ENCODE data around the gene CDKN2B-AS1.

The CDKN2B-AS1 gene

DNA sequence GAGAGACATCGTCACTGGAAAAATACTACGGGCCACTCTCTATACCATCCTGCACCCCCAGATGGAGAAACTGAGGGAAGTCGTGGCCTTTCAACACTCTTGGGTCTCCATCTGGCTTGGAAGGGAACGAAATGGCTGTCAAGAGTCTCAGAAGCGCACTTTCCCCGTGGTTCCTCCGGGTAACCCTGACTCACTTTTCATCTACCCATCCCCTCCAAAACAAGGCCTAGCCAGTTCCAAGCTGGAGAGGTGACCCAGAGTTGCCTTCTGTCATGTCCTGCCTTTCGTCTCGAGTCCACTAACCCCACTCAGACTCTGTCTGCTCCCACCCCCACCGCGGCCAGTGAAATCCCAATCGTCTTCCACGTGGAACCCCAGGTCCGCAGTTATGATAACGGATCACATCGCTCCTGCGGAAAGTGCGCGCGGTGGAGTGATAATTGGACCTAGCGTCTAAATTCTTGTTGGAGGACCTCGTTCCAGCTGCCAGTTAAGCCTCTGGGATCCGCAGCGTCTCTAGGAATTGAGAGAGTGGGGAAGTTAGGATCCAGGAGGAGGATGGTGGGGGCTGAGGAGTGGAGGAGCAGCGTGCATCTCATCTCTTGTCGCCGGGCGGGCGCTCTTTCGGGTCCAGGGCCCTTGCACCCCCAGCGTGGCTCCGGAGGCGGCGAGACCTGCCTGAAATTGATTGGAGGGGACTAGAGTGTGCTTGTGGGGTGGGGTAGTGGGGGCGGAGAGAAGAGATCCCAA lies 5.0 kb upstream of the CDKN2B-AS1 start (continued):
- TF ChIP-seq ZNF777 (tag by site-specific recombination; IDR thresholded peaks at IDR 0.05; ENCODE audit: borderline replicate concordance) = no peak
- no peak for TF ChIP-seq ZNF48 (tag by site-specific recombination; IDR thresholded peaks at IDR 0.05)
- TF ChIP-seq, protein P1, sequence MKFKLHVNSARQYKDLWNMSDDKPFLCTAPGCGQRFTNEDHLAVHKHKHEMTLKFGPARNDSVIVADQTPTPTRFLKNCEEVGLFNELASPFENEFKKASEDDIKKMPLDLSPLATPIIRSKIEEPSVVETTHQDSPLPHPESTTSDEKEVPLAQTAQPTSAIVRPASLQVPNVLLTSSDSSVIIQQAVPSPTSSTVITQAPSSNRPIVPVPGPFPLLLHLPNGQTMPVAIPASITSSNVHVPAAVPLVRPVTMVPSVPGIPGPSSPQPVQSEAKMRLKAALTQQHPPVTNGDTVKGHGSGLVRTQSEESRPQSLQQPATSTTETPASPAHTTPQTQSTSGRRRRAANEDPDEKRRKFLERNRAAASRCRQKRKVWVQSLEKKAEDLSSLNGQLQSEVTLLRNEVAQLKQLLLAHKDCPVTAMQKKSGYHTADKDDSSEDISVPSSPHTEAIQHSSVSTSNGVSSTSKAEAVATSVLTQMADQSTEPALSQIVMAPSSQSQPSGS (tag by site-specific recombination; IDR thresholded peaks at IDR 0.05; ENCODE audit: low read depth) = no peak
- peak; percentile 78 for TF ChIP-seq ZNF600 (tag by site-specific recombination; IDR thresholded peaks at IDR 0.05)
- TF ChIP-seq ZNF341 (tag by site-specific recombination; IDR thresholded peaks at IDR 0.05; ENCODE audit: low read depth) = no peak; the same call in 1 of the 2 replicates
- TF ChIP-seq ZBTB7A (tag by site-specific recombination; IDR thresholded peaks at IDR 0.05; ENCODE audit: low read depth) = no peak
- no peak for TF ChIP-seq ZNF585B (tag by site-specific recombination; IDR thresholded peaks at IDR 0.05)
- no peak for TF ChIP-seq TCF7L2 (IDR thresholded peaks at IDR 0.05; ENCODE audit: borderline replicate concordance, low read depth, low read length)
- TF ChIP-seq ZNF121 (tag by site-specific recombination; IDR thresholded peaks at IDR 0.05) = no peak
- no peak for TF ChIP-seq MZF1 (tag by site-specific recombination; IDR thresholded peaks at IDR 0.05; ENCODE audit: borderline replicate concordance)
- no peak for TF ChIP-seq SETDB1 (IDR thresholded peaks at IDR 0.05; ENCODE audit: insufficient read length, low read length)
- TF ChIP-seq YY1 (tag by site-specific recombination; IDR thresholded peaks at IDR 0.05) = no peak
- TF ChIP-seq BCL11A (tag by site-specific recombination; IDR thresholded peaks at IDR 0.05; ENCODE audit: low read depth) = no peak
- TF ChIP-seq ZNF311 (tag by site-specific recombination; IDR thresholded peaks at IDR 0.05; ENCODE audit: borderline replicate concordance) = no peak
- TF ChIP-seq, protein P2, sequence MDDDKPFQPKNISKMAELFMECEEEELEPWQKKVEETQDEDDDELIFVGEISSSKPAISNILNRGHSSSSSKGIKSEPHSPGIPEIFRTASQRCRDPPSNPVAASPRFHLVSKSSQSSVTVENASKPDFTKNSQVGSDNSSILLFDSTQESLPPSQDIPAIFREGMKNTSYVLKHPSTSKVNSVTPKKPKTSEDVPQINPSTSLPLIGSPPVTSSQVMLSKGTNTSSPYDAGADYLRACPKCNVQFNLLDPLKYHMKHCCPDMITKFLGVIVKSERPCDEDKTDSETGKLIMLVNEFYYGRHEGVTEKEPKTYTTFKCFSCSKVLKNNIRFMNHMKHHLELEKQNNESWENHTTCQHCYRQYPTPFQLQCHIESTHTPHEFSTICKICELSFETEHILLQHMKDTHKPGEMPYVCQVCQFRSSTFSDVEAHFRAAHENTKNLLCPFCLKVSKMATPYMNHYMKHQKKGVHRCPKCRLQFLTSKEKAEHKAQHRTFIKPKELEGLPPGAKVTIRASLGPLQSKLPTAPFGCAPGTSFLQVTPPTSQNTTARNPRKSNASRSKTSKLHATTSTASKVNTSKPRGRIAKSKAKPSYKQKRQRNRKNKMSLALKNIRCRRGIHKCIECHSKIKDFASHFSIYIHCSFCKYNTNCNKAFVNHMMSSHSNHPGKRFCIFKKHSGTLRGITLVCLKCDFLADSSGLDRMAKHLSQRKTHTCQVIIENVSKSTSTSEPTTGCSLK (tag by site-specific recombination; IDR thresholded peaks at IDR 0.05) = no peak
- peak; percentile 76 for TF ChIP-seq PATZ1 (tag by site-specific recombination; IDR thresholded peaks at IDR 0.05)
- TF ChIP-seq, protein P3, sequence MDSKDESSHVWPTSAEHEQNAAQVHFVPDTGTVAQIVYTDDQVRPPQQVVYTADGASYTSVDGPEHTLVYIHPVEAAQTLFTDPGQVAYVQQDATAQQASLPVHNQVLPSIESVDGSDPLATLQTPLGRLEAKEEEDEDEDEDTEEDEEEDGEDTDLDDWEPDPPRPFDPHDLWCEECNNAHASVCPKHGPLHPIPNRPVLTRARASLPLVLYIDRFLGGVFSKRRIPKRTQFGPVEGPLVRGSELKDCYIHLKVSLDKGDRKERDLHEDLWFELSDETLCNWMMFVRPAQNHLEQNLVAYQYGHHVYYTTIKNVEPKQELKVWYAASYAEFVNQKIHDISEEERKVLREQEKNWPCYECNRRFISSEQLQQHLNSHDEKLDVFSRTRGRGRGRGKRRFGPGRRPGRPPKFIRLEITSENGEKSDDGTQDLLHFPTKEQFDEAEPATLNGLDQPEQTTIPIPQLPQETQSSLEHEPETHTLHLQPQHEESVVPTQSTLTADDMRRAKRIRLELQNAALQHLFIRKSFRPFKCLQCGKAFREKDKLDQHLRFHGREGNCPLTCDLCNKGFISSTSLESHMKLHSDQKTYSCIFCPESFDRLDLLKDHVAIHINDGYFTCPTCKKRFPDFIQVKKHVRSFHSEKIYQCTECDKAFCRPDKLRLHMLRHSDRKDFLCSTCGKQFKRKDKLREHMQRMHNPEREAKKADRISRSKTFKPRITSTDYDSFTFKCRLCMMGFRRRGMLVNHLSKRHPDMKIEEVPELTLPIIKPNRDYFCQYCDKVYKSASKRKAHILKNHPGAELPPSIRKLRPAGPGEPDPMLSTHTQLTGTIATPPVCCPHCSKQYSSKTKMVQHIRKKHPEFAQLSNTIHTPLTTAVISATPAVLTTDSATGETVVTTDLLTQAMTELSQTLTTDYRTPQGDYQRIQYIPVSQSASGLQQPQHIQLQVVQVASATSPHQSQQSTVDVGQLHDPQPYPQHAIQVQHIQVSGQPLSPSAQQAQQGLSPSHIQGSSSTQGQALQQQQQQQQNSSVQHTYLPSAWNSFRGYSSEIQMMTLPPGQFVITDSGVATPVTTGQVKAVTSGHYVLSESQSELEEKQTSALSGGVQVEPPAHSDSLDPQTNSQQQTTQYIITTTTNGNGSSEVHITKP (tag by site-specific recombination; IDR thresholded peaks at IDR 0.05) = 0 out of 2 replicates have a peak, but pooled peaks have one; percentile 18
- TF ChIP-seq ZNF510 (tag by site-specific recombination; IDR thresholded peaks at IDR 0.05; ENCODE audit: insufficient replicate concordance) = no peak
- TF ChIP-seq, protein P4, sequence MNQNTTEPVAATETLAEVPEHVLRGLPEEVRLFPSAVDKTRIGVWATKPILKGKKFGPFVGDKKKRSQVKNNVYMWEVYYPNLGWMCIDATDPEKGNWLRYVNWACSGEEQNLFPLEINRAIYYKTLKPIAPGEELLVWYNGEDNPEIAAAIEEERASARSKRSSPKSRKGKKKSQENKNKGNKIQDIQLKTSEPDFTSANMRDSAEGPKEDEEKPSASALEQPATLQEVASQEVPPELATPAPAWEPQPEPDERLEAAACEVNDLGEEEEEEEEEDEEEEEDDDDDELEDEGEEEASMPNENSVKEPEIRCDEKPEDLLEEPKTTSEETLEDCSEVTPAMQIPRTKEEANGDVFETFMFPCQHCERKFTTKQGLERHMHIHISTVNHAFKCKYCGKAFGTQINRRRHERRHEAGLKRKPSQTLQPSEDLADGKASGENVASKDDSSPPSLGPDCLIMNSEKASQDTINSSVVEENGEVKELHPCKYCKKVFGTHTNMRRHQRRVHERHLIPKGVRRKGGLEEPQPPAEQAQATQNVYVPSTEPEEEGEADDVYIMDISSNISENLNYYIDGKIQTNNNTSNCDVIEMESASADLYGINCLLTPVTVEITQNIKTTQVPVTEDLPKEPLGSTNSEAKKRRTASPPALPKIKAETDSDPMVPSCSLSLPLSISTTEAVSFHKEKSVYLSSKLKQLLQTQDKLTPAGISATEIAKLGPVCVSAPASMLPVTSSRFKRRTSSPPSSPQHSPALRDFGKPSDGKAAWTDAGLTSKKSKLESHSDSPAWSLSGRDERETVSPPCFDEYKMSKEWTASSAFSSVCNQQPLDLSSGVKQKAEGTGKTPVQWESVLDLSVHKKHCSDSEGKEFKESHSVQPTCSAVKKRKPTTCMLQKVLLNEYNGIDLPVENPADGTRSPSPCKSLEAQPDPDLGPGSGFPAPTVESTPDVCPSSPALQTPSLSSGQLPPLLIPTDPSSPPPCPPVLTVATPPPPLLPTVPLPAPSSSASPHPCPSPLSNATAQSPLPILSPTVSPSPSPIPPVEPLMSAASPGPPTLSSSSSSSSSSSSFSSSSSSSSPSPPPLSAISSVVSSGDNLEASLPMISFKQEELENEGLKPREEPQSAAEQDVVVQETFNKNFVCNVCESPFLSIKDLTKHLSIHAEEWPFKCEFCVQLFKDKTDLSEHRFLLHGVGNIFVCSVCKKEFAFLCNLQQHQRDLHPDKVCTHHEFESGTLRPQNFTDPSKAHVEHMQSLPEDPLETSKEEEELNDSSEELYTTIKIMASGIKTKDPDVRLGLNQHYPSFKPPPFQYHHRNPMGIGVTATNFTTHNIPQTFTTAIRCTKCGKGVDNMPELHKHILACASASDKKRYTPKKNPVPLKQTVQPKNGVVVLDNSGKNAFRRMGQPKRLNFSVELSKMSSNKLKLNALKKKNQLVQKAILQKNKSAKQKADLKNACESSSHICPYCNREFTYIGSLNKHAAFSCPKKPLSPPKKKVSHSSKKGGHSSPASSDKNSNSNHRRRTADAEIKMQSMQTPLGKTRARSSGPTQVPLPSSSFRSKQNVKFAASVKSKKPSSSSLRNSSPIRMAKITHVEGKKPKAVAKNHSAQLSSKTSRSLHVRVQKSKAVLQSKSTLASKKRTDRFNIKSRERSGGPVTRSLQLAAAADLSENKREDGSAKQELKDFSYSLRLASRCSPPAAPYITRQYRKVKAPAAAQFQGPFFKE (tag by site-specific recombination; IDR thresholded peaks at IDR 0.05; ENCODE audit: borderline replicate concordance) = no peak
- TF ChIP-seq, protein P5, sequence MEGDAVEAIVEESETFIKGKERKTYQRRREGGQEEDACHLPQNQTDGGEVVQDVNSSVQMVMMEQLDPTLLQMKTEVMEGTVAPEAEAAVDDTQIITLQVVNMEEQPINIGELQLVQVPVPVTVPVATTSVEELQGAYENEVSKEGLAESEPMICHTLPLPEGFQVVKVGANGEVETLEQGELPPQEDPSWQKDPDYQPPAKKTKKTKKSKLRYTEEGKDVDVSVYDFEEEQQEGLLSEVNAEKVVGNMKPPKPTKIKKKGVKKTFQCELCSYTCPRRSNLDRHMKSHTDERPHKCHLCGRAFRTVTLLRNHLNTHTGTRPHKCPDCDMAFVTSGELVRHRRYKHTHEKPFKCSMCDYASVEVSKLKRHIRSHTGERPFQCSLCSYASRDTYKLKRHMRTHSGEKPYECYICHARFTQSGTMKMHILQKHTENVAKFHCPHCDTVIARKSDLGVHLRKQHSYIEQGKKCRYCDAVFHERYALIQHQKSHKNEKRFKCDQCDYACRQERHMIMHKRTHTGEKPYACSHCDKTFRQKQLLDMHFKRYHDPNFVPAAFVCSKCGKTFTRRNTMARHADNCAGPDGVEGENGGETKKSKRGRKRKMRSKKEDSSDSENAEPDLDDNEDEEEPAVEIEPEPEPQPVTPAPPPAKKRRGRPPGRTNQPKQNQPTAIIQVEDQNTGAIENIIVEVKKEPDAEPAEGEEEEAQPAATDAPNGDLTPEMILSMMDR (tag by site-specific recombination; IDR thresholded peaks at IDR 0.05) = no peak
- peak; percentile 62 for TF ChIP-seq ZFHX2 (tag by site-specific recombination; conservative IDR thresholded peaks at IDR 0.05)
